ENCODE results near the gene NIT1. TPM values are rescaled to one million over a fixed set of nuclear protein-coding genes. Genes with fewer than 3 reads are reported as not detected.
A peak's percentile ranks its signal among the peaks of the same experiment; 100 is the strongest.

Gene NIT1
- total and polyA plus RNA-seq, 9 of the 15 experiments (the other 6 are each of a cell fraction or from before 2014, with no cell fraction given), result 18.4 to 76.0 (median 33.7) TPM

DNA sequence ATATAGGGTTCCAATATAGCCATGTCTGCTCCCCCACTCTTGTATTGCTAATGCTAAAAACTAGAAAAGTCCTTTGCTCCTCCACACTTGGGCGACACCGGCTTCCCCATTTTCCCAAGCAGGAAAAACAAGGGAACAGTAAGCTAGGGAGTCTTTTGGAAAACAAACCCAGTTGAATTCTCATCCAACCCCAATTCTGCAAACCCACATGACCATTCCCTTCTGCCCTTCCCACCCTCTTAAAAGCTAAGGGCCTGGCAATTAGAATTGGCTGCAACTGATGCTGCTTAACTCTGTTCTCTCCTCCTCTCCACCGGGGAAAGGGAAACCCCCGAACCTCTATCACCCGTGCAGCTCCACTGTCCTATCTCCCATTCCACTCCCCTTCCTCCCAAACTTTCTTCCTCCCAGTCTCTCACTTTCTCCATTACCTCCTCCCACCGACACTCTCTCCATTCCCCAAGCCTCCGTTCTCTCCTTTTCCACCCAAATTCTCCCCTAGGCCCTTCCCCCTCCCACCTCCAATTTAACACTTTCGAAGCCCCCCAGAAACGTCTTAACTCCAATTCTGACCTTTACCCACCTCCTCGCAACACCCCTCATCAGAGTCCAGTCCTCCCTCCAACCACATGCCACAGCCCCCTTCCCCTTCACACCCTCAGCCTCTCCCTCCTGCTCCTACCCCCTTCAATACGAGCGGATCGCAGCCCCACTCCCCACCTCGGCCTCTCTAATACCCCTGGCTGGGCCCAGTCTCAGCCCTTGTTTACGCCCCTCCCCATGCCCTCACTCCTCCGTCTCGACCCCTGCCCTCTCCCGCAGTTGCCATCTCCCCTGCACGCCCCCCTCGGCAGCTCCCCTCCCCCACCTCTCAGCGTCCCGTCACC, 13.9 kb downstream of the NIT1 start:
- H3K9ac ChIP-seq (ENCODE audit: insufficient read depth in 1 of 2, low read depth in 2 of 2, low read length in 2 of 2), result peak overlapping the region; percentile 90
- peak overlapping the region; percentile 57 for H3K4me3 ChIP-seq
- H3K9me1 ChIP-seq (ENCODE audit: control insufficient read depth, insufficient read depth, low read length), result no peaks in the 10 kb centered on the region
- H2AFZ ChIP-seq (ENCODE audit: low read depth, low read length), result peak overlapping the region; percentile 94
- H3K4me1 ChIP-seq (replicated peaks in 1 of 2; ENCODE audit: control insufficient read depth in 2 of 2, insufficient read depth in 2 of 2, low read length in 2 of 2), result peaks cover 7 to 15% of the 10 kb centered on the region in 2 experiments; a peak in 3 of 5 replicates
- peak overlapping the region; percentile 97 for H3K4me2 ChIP-seq (ENCODE audit: insufficient read depth, low read length)
- no peaks in the 10 kb centered on the region for H3K27me3 ChIP-seq (ENCODE audit: control insufficient read depth in 2 of 2, insufficient read depth in 2 of 2, low read length in 2 of 2)
- ATAC-seq (peak; percentile 13; the same call in 1 of the 3 replicates), DNase-seq (ENCODE audit: extremely low read depth in 1 of 4, low spot score in 3 of 4) (peak in 2 of 4 experiments; percentile 26 to 43), FAIRE-seq (peak; percentile 40)
- 4% methylated on average over 13 of the region's 22 CpGs for WGBS (ENCODE audit: insufficient coverage, low coverage, missing lambda C conversion rate)
- ChIA-PET CTCF (ENCODE audit: low intra/inter-chr PET ratio) (no interaction called here), POLR2A (interaction anchor here (0.5 to 4.2 kb wide), 15 partner anchors 7 to 289 kb away, joined by 3 to 20 read pairs (median 4); partner anchors contain the start of genes NIT1, PFDN2, PPOX and UFC1)
- no TSS peak for BruUV-seq (replicated peaks)
- no peaks in the 10 kb centered on the region for H3K9me3 ChIP-seq (replicated peaks; ENCODE audit: control insufficient read depth, insufficient read depth, low read depth, low read length)
- peaks cover 40% of the 10 kb centered on the region for H3K36me3 ChIP-seq (ENCODE audit: control insufficient read depth, insufficient read depth, low read length)
- intact Hi-C loops (cut with micrococcal nuclease), result loop anchor here (1.0 to 10.0 kb wide), 4 partner anchors 12 to 407 kb away; partner anchors contain the start of gene PPOX
- peak overlapping the region; percentile 89 for H3K27ac ChIP-seq (ENCODE audit: extremely low read depth, low read depth, low read length)
- in situ Hi-C loops (cut with MboI), result no loop called here
- peaks cover 59% of the 10 kb centered on the region for H3K79me2 ChIP-seq (ENCODE audit: control insufficient read depth, insufficient read depth, low read length)
- no peaks in the 10 kb centered on the region for H4K20me1 ChIP-seq (replicated peaks; ENCODE audit: control insufficient read depth, insufficient read depth, low read length)
- TF ChIP-seq CCAR2 (IDR thresholded peaks at IDR 0.05; ENCODE audit: low read depth, low read length) (no peak), ZNF263 (CRISPR knock-in tag; IDR thresholded peaks at IDR 0.05; ENCODE audit: borderline replicate concordance) (peak; percentile 90), HNRNPH1 (optimal IDR thresholded peaks at IDR 0.05; ENCODE audit: low read depth, low read length) (no peak), RBM39 (optimal IDR thresholded peaks at IDR 0.05; ENCODE audit: low read depth, low read length) (no peak), MAZ (CRISPR knock-in tag; conservative IDR thresholded peaks at IDR 0.05 in 1 of 2, IDR thresholded peaks at IDR 0.05 in 1 of 2) (peak in 1 of 2 experiments; percentile 15; a peak in 1 of 4 replicates), ZFP1 (CRISPR knock-in tag; IDR thresholded peaks at IDR 0.05) (no peak), ERF (CRISPR knock-in tag; IDR thresholded peaks at IDR 0.05) (no peak), RB1 (IDR thresholded peaks at IDR 0.05; ENCODE audit: low read depth) (no peak), SRSF3 (IDR thresholded peaks at IDR 0.05; ENCODE audit: insufficient read depth, low read length) (0 out of 2 replicates have a peak, but pooled peaks have one; percentile 55), POLR3A (IDR thresholded peaks at IDR 0.05; ENCODE audit: borderline replicate concordance, extremely low read depth, insufficient read depth, insufficient read length) (no peak), SLC30A9 (CRISPR knock-in tag; IDR thresholded peaks at IDR 0.05) (no peak), SMAD1 (IDR thresholded peaks at IDR 0.05; ENCODE audit: low read depth, low read length, partially characterized antibody) (no peak), SMARCA4 (IDR thresholded peaks at IDR 0.05) (peak; percentile 55; the same call in 1 of the 2 replicates), ZNF24 (IDR thresholded peaks at IDR 0.05) (no peak), CBX1 (IDR thresholded peaks at IDR 0.05; ENCODE audit: low read depth) (no peak), SRSF7 (optimal IDR thresholded peaks at IDR 0.05; ENCODE audit: low read depth, low read length) (no peak)
- TF ChIP-seq, protein P1, sequence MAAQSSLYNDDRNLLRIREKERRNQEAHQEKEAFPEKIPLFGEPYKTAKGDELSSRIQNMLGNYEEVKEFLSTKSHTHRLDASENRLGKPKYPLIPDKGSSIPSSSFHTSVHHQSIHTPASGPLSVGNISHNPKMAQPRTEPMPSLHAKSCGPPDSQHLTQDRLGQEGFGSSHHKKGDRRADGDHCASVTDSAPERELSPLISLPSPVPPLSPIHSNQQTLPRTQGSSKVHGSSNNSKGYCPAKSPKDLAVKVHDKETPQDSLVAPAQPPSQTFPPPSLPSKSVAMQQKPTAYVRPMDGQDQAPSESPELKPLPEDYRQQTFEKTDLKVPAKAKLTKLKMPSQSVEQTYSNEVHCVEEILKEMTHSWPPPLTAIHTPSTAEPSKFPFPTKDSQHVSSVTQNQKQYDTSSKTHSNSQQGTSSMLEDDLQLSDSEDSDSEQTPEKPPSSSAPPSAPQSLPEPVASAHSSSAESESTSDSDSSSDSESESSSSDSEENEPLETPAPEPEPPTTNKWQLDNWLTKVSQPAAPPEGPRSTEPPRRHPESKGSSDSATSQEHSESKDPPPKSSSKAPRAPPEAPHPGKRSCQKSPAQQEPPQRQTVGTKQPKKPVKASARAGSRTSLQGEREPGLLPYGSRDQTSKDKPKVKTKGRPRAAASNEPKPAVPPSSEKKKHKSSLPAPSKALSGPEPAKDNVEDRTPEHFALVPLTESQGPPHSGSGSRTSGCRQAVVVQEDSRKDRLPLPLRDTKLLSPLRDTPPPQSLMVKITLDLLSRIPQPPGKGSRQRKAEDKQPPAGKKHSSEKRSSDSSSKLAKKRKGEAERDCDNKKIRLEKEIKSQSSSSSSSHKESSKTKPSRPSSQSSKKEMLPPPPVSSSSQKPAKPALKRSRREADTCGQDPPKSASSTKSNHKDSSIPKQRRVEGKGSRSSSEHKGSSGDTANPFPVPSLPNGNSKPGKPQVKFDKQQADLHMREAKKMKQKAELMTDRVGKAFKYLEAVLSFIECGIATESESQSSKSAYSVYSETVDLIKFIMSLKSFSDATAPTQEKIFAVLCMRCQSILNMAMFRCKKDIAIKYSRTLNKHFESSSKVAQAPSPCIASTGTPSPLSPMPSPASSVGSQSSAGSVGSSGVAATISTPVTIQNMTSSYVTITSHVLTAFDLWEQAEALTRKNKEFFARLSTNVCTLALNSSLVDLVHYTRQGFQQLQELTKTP (IDR thresholded peaks at IDR 0.05; ENCODE audit: low read depth in 1 of 2, partially characterized antibody in 2 of 2), result peak; percentile 52 to 53

Data from K562 (cell line).